Fibroblast of lung (primary cell): ENCODE data around the gene SLC9B2. TPM values are rescaled to one million over a fixed set of nuclear protein-coding genes. Genes with fewer than 3 reads are reported as not detected.

ENCODE experiments used
- DNase-seq, 2 donors: peaks; one replicate each; pipeline versions ENCODE4 v3.0.0 to v3.0.0-alpha.2; 2010; ENCODE audit warnings: low read depth in 2 of 2
- H2AFZ ChIP-seq: 2 replicates; pipeline ENCODE4 v1.5.1; 2012; ENCODE audit warnings: low read length, control low read depth, inconsistent platforms
- H3K27ac ChIP-seq: 2 replicates; pipeline ENCODE4 v1.5.1; 2011; ENCODE audit warnings: low read length, control low read depth; ENCODE audit not compliant: insufficient read depth
- H3K27me3 ChIP-seq: 2 replicates; pipeline ENCODE4 v1.5.1; 2011; ENCODE audit warnings: mild to moderate bottlenecking, low read length; ENCODE audit not compliant: control insufficient read depth, insufficient read depth
- H3K36me3 ChIP-seq: 2 replicates; pipeline ENCODE4 v1.5.1; 2011; ENCODE audit warnings: low read length; ENCODE audit not compliant: control insufficient read depth, insufficient read depth
- H3K4me1 ChIP-seq: 2 replicates; pipeline ENCODE4 v1.5.1; 2011; ENCODE audit warnings: low read length; ENCODE audit not compliant: control insufficient read depth, insufficient read depth; ENCODE audit errors: extremely low read depth
- H3K4me2 ChIP-seq: 2 replicates; pipeline ENCODE4 v1.5.1; 2011; ENCODE audit warnings: low read length, control low read depth; ENCODE audit not compliant: insufficient read depth; ENCODE audit errors: extremely low read depth
- H3K4me3 ChIP-seq, 4 experiments: fragments of 200-600 bp in 1 of 4; sonication (generic) in 1 of 4; replicated peaks in 1 of 4; 2 replicates each; pipeline ENCODE4 v1.5.1; 2011 to 2016; ENCODE audit warnings: low read length in 4 of 4, low read depth in 3 of 4, mild to moderate bottlenecking in 3 of 4, control low read depth in 2 of 4, inconsistent platforms in 1 of 4, mixed read lengths in 1 of 4; ENCODE audit not compliant: insufficient read depth in 1 of 4; ENCODE audit errors: control extremely low read depth in 1 of 4
- H3K79me2 ChIP-seq: 2 replicates; pipeline ENCODE4 v1.5.1; 2012; ENCODE audit warnings: mild to moderate bottlenecking, low read length, inconsistent platforms; ENCODE audit not compliant: control insufficient read depth, insufficient read depth
- H3K9ac ChIP-seq: 2 replicates; pipeline ENCODE4 v1.5.1; 2011; ENCODE audit warnings: mild to moderate bottlenecking, low read length, control low read depth; ENCODE audit not compliant: insufficient read depth
- H3K9me3 ChIP-seq: 2 replicates; pipeline ENCODE4 v1.5.1; 2012; ENCODE audit warnings: low read depth, low read length; ENCODE audit not compliant: control insufficient read depth, insufficient read depth
- H4K20me1 ChIP-seq: 2 replicates; pipeline ENCODE4 v1.5.1; 2011; ENCODE audit warnings: low read length; ENCODE audit not compliant: control insufficient read depth, insufficient read depth; ENCODE audit errors: extremely low read depth
- CTCF ChIP-seq, 2 donors: IDR thresholded peaks in 1 of 2; conservative IDR thresholded peaks in 1 of 2; 1 replicate in 1 of 2; 2 replicates in 1 of 2; pipeline ENCODE4 v1.5.1; 2011 to 2012; ENCODE audit warnings: low read length in 2 of 2, control low read depth in 1 of 2, inconsistent platforms in 1 of 2, low read depth in 1 of 2, mild to moderate bottlenecking in 1 of 2
- EZH2 ChIP-seq: IDR thresholded peaks from 2 replicates; pipeline ENCODE4 v1.5.1; 2012; ENCODE audit warnings: low read length, control low read depth, mild to moderate bottlenecking; ENCODE audit errors: missing control alignments
- polyA plus RNA-seq, 2 donors: library from polyadenylated mRNA; depleted of rRNA in 1 of 2; stranded (reverse) in 1 of 2; unstranded in 1 of 2; fragments of >200 nt; gene quantifications; 2 replicates each; pipeline ENCODE4 v1.2.1, GENCODE V29; 2011 to 2012; ENCODE audit warnings: missing spikeins in 1 of 2
- total RNA-seq: library from RNA; depleted of rRNA; stranded (reverse); fragments of >200 nt; gene quantifications from 2 replicates; pipeline ENCODE4 v1.2.1, GENCODE V29; 2014

SLC9B2 gene
- total and polyA plus RNA-seq, 2 donors (not counting 1 experiment from before 2014, with no cell fraction given), result 14.8 to 17.5 TPM

- no peaks in the 10 kb centered on the region for H3K9me3 ChIP-seq
- no peak overlapping the region for H3K27ac ChIP-seq
- H3K4me1 ChIP-seq, result peaks cover 4% of the 10 kb centered on the region
- no peaks in the 10 kb centered on the region for H3K27me3 ChIP-seq
- no peaks in the 10 kb centered on the region for H3K36me3 ChIP-seq
- TF ChIP-seq CTCF (conservative IDR thresholded peaks at IDR 0.05 in 1 of 2, IDR thresholded peaks at IDR 0.05 in 1 of 2; ENCODE audit: low read depth in 1 of 2, low read length in 2 of 2) (no peak), EZH2 (no peak)
- no peak overlapping the region for H3K9ac ChIP-seq
- H3K4me3 ChIP-seq, result no peak overlapping the region
- no peak for DNase-seq
- no peaks in the 10 kb centered on the region for H3K79me2 ChIP-seq
- no peaks in the 10 kb centered on the region for H4K20me1 ChIP-seq
- no peak overlapping the region for H2AFZ ChIP-seq
- no peak overlapping the region for H3K4me2 ChIP-seq
Observed at GRCh38 chr4:103097112-103097511, 20.6 kb upstream of the SLC9B2 start.

- H3K9ac ChIP-seq, result no peak overlapping the region
- no peaks in the 10 kb centered on the region for H4K20me1 ChIP-seq
- no peak overlapping the region for H3K27ac ChIP-seq
- H3K4me1 ChIP-seq, result peaks cover 4% of the 10 kb centered on the region
- H2AFZ ChIP-seq, result no peak overlapping the region
- H3K4me3 ChIP-seq, result no peak overlapping the region
- DNase-seq, result no peak
- no peaks in the 10 kb centered on the region for H3K36me3 ChIP-seq
- TF ChIP-seq CTCF (conservative IDR thresholded peaks at IDR 0.05 in 1 of 2, IDR thresholded peaks at IDR 0.05 in 1 of 2; ENCODE audit: low read depth in 1 of 2, low read length in 2 of 2), result no peak
- no peak for TF ChIP-seq EZH2
- H3K9me3 ChIP-seq, result no peaks in the 10 kb centered on the region
- no peaks in the 10 kb centered on the region for H3K27me3 ChIP-seq
- H3K79me2 ChIP-seq, result no peaks in the 10 kb centered on the region
- no peak overlapping the region for H3K4me2 ChIP-seq
Observed at GRCh38 chr4:103095080-103095479, 18.5 kb upstream of the SLC9B2 start.

GRCh38 chr4:103092245-103092644, 15.7 kb upstream of the SLC9B2 start:
- Histone ChIP-seq H2AFZ (no peak overlapping the region), H3K27me3 (no peaks in the 10 kb centered on the region), H3K4me2 (peak overlapping the region; percentile 60), H4K20me1 (no peaks in the 10 kb centered on the region), H3K4me3 (no peak overlapping the region), H3K9ac (no peak overlapping the region), H3K79me2 (no peaks in the 10 kb centered on the region), H3K4me1 (no peaks in the 10 kb centered on the region), H3K36me3 (no peaks in the 10 kb centered on the region), H3K27ac (no peak overlapping the region), H3K9me3 (no peaks in the 10 kb centered on the region)
- DNase-seq, result no peak
- TF ChIP-seq CTCF (conservative IDR thresholded peaks at IDR 0.05 in 1 of 2, IDR thresholded peaks at IDR 0.05 in 1 of 2; ENCODE audit: low read depth in 1 of 2, low read length in 2 of 2) (no peak), EZH2 (no peak)
